Caki2 (cell line): ENCODE results near the gene METAP1. TPM values are rescaled to one million over a fixed set of nuclear protein-coding genes. Genes with fewer than 3 reads are reported as not detected.
"Not testable (repeated sequence)": the region's sequence is repeated elsewhere in the genome, so short reads cannot be mapped to it uniquely, and the experiment has no call there.

Source experiments
- DNase-seq: peaks from one replicate; pipeline ENCODE4 v3.0.0-alpha.2; 2015; ENCODE audit warnings: low read depth
- in situ Hi-C: cut with HindIII; loops from 2 replicates; pipeline ENCODE4 v1.10.0; 2016; ENCODE audit warnings: low sequenced_read_pairs, low pct_unique_long_range_greater_than_20kb, mixed read lengths
- total RNA-seq: library from RNA; depleted of rRNA; stranded (reverse); fragments of >200 nt; shearing (Covaris generic); gene quantifications from 2 replicates; pipeline ENCODE4 v1.2.3, GENCODE V29; 2014; ENCODE audit warnings: low replicate concordance; rRNA removed

Gene METAP1
- total RNA-seq = 65.5 and 78.7 TPM in 2 replicates

GRCh38 chr4:98995183-98996055 is at the start of gene METAP1:
METAP1 (plus strand) TSS chr4:98995721; CDS start chr4:98995754, 33 bp downstream.
- in situ Hi-C loops = no loop called here
- peak; percentile 94 for DNase-seq

GRCh38 chr4:98946359-98946758 is 49.2 kb upstream of the METAP1 start:
- in situ Hi-C loops = no loop called here
- DNase-seq = no peak

- in situ Hi-C loops = no loop called here
- DNase-seq = no peak
Measured at GRCh38 chr4:98950925-98951324, 44.6 kb upstream of the METAP1 start.

- in situ Hi-C loops = no loop called here
- DNase-seq = no peak
Measured at GRCh38 chr4:98951710-98952109, 43.8 kb upstream of the METAP1 start.

GRCh38 chr4:98955229-98955628 is 40.3 kb upstream of the METAP1 start:
- no peak for DNase-seq
- in situ Hi-C loops = no loop called here

- no peak for DNase-seq
- in situ Hi-C loops = no loop called here
Measured at GRCh38 chr4:98958065-98958464, 37.5 kb upstream of the METAP1 start.

- in situ Hi-C loops = no loop called here
- no peak for DNase-seq
Measured at GRCh38 chr4:98959411-98959810, 36.1 kb upstream of the METAP1 start.

- in situ Hi-C loops = no loop called here
- no peak for DNase-seq
Measured at GRCh38 chr4:98961770-98962169, 33.8 kb upstream of the METAP1 start.

- no peak for DNase-seq
- in situ Hi-C loops = no loop called here
Measured at GRCh38 chr4:98963538-98964433, 31.7 kb upstream of the METAP1 start.

GRCh38 chr4:98966926-98967325 is 28.6 kb upstream of the METAP1 start:
- in situ Hi-C loops = no loop called here

GRCh38 chr4:98967786-98968329 is 27.7 kb upstream of the METAP1 start:
- no peak for DNase-seq
- in situ Hi-C loops = no loop called here

More at GRCh38 chr4:98966926-98967325, 28.6 kb upstream of the METAP1 start:
- DNase-seq = no peak

- in situ Hi-C loops = no loop called here
- DNase-seq = no peak
Measured at GRCh38 chr4:98969878-98970785, 25.4 kb upstream of the METAP1 start.

- no peak for DNase-seq
- in situ Hi-C loops = no loop called here
Measured at GRCh38 chr4:98976716-98977115, 18.8 kb upstream of the METAP1 start.

GRCh38 chr4:98977557-98977956 is 18.0 kb upstream of the METAP1 start:
- DNase-seq = no peak

GRCh38 chr4:98987720-98988119 is 7.8 kb upstream of the METAP1 start:
- DNase-seq = no peak
- in situ Hi-C loops = no loop called here

More at GRCh38 chr4:98977557-98977956, 18.0 kb upstream of the METAP1 start:
- in situ Hi-C loops = no loop called here

- DNase-seq, in situ Hi-C loops: not testable (repeated sequence)
Measured at GRCh38 chr4:98992835-98993234, 2.7 kb upstream of the METAP1 start.

- in situ Hi-C loops = no loop called here
- DNase-seq = no peak
Measured at GRCh38 chr4:98993419-98994071, 2.0 kb upstream of the METAP1 start.
